ENCODE measurements around the gene C6orf89. TPM values are rescaled to one million over a fixed set of nuclear protein-coding genes. Genes with fewer than 3 reads are reported as not detected.

C6orf89 gene
- total and polyA plus RNA-seq, 2 of the 13 experiments (the other 11 are each of a cell fraction or from before 2014, with no cell fraction given), result 22.1 to 32.2 TPM

- TF ChIP-seq MXD1 (CRISPR knock-in tag; IDR thresholded peaks at IDR 0.05), result 0 out of 2 replicates have a peak, but pooled peaks have one; percentile 37
- TF ChIP-seq ZBTB7A (CRISPR knock-in tag; IDR thresholded peaks at IDR 0.05), result no peak
- TF ChIP-seq PBX2 (CRISPR knock-in tag; IDR thresholded peaks at IDR 0.05), result peak; percentile 32; the same call in 1 of the 2 replicates
- TF ChIP-seq ZNF350 (CRISPR knock-in tag; IDR thresholded peaks at IDR 0.05; ENCODE audit: borderline replicate concordance, low read depth), result 0 out of 2 replicates have a peak, but pooled peaks have one; percentile 49
- TF ChIP-seq ZNF580 (CRISPR knock-in tag; IDR thresholded peaks at IDR 0.05; ENCODE audit: borderline replicate concordance, low read depth), result peak; percentile 31; the same call in 1 of the 2 replicates
- 0 out of 4 replicates have a peak, but pooled peaks of 1 of the 2 experiments have one; percentile 12 for TF ChIP-seq EP300 (IDR thresholded peaks at IDR 0.05; ENCODE audit: low read depth in 2 of 2, low read length in 2 of 2)
- TF ChIP-seq EP300 (CRISPR knock-in tag; IDR thresholded peaks at IDR 0.05; ENCODE audit: borderline replicate concordance), result no peak
- TF ChIP-seq ZNF432 (CRISPR knock-in tag; IDR thresholded peaks at IDR 0.05; ENCODE audit: borderline replicate concordance), result no peak
- no peak for TF ChIP-seq RERE (CRISPR knock-in tag; IDR thresholded peaks at IDR 0.05; ENCODE audit: low read depth)
- TF ChIP-seq HIVEP1 (CRISPR knock-in tag; IDR thresholded peaks at IDR 0.05), result peak; percentile 59; the same call in 1 of the 2 replicates
- TF ChIP-seq HES4 (CRISPR knock-in tag; IDR thresholded peaks at IDR 0.05; ENCODE audit: borderline replicate concordance), result no peak
- TF ChIP-seq ZNF768 (CRISPR knock-in tag; IDR thresholded peaks at IDR 0.05), result peak; percentile 60
- no peak for TF ChIP-seq DZIP1 (CRISPR knock-in tag; IDR thresholded peaks at IDR 0.05)
- no peak for TF ChIP-seq NR2C2 (CRISPR knock-in tag; IDR thresholded peaks at IDR 0.05; ENCODE audit: borderline replicate concordance)
- peak; percentile 65 for TF ChIP-seq MEF2D (CRISPR knock-in tag; IDR thresholded peaks at IDR 0.05)
Measured at GRCh38 chr6:36840432-36841403, 45.0 kb upstream of the C6orf89 start (continued).

All from HepG2 (cell line).